NT2/D1 (cell line): ENCODE results near the gene FOXK1.

Experiments used
- YY1 ChIP-seq: IDR thresholded peaks from 2 replicates; pipeline ENCODE4 v1.6.1; 2011; ENCODE audit not compliant: insufficient read length, insufficient read depth
- ZNF274 ChIP-seq: IDR thresholded peaks from 2 replicates; pipeline ENCODE4 v1.6.1; 2011; ENCODE audit warnings: mild to moderate bottlenecking, low read depth, low read length

GRCh38 chr7:4787947-4788626 lies 106.0 kb downstream of the FOXK1 start:
- no peak for TF ChIP-seq YY1
- TF ChIP-seq ZNF274 = no peak
